Iris pigment epithelial cell (primary cell): Measurements from ENCODE around the gene MORC3.
"Not testable (repeated sequence)": the region's sequence is repeated elsewhere in the genome, so short reads cannot be mapped to it uniquely, and the experiment has no call there.

Experiments used
- DNase-seq: peaks from one replicate; pipeline ENCODE4 v3.0.0-alpha.2; 2011; ENCODE audit warnings: low read depth

Gene MORC3

GRCh38 chr21:36385233-36386030 lies 65.4 kb downstream of the MORC3 start, which contains the start of gene CHAF1B:
TSS of gene CHAF1B (plus strand) at chr21:36385392. CDS start at chr21:36386137, 745 bp downstream.
- DNase-seq = peak; percentile 63

- peak; percentile 18 for DNase-seq
These were observed 66.1 kb downstream of the MORC3 start for GRCh38 chr21:36386031-36386642.

- no peak for DNase-seq
These were observed 68.1 kb downstream of the MORC3 start for GRCh38 chr21:36388096-36388495.

- peak; percentile 52 for DNase-seq
These were observed 68.8 kb downstream of the MORC3 start for GRCh38 chr21:36388835-36389234.

GRCh38 chr21:36391649-36392048 lies 71.7 kb downstream of the MORC3 start:
- DNase-seq = not testable (repeated sequence)

GRCh38 chr21:36395353-36396111 lies 75.5 kb downstream of the MORC3 start:
- no peak for DNase-seq

GRCh38 chr21:36396325-36396724 lies 76.3 kb downstream of the MORC3 start:
- DNase-seq = no peak

- DNase-seq = no peak
These were observed 77.0 kb downstream of the MORC3 start for GRCh38 chr21:36396971-36397370.

- no peak for DNase-seq
These were observed 77.6 kb downstream of the MORC3 start for GRCh38 chr21:36397606-36398005.

GRCh38 chr21:36399736-36400135 lies 79.7 kb downstream of the MORC3 start:
- DNase-seq = not testable (repeated sequence)

GRCh38 chr21:36400719-36401118 lies 80.7 kb downstream of the MORC3 start:
- DNase-seq = no peak

- DNase-seq = no peak
These were observed 82.3 kb downstream of the MORC3 start for GRCh38 chr21:36402339-36402738.

- no peak for DNase-seq
These were observed 83.7 kb downstream of the MORC3 start for GRCh38 chr21:36403713-36404112.

GRCh38 chr21:36408568-36408967 lies 88.6 kb downstream of the MORC3 start:
- DNase-seq = no peak

- no peak for DNase-seq
These were observed 91.3 kb downstream of the MORC3 start for GRCh38 chr21:36411301-36411700.

GRCh38 chr21:36412916-36413315 lies 92.9 kb downstream of the MORC3 start:
- DNase-seq = no peak

- no peak for DNase-seq
These were observed 95.4 kb downstream of the MORC3 start for GRCh38 chr21:36415375-36415774.

- no peak for DNase-seq
These were observed 99.2 kb downstream of the MORC3 start for GRCh38 chr21:36419241-36419640.

GRCh38 chr21:36419996-36420395 lies 100.0 kb downstream of the MORC3 start:
- peak; percentile 92 for DNase-seq

- no peak for DNase-seq
These were observed 100.8 kb downstream of the MORC3 start for GRCh38 chr21:36420571-36421339.

- DNase-seq = peak; percentile 64
These were observed 102.5 kb downstream of the MORC3 start for GRCh38 chr21:36422279-36423098.
